ENCODE results near the gene SLC22A23.

Gene SLC22A23

GRCh38 chr6:3233904-3234303, 222.9 kb downstream of the SLC22A23 start:
- DNase-seq, result no peak

GRCh38 chr6:3233321-3233720, 223.5 kb downstream of the SLC22A23 start:
- no peak for DNase-seq

- no peak for DNase-seq
Measured at GRCh38 chr6:3232017-3232945, 224.6 kb downstream of the SLC22A23 start.

- DNase-seq, result no peak
Measured at GRCh38 chr6:3231247-3232016, 225.4 kb downstream of the SLC22A23 start.

- DNase-seq, result no peak
Measured at GRCh38 chr6:3230900-3231246, 226.0 kb downstream of the SLC22A23 start.

GRCh38 chr6:3230256-3230882, 226.5 kb downstream of the SLC22A23 start:
- no peak for DNase-seq

GRCh38 chr6:3229566-3230178, 227.2 kb downstream of the SLC22A23 start:
- DNase-seq, result peak; percentile 45

- DNase-seq, result peak; percentile 46
Measured at GRCh38 chr6:3228771-3229565, 227.9 kb downstream of the SLC22A23 start.

- no peak for DNase-seq
Measured at GRCh38 chr6:3228046-3228671, 228.7 kb downstream of the SLC22A23 start.

GRCh38 chr6:3227363-3228045, 229.3 kb downstream of the SLC22A23 start, which contains the start of gene TUBB2B:
Gene TUBB2B (minus strand): TSS chr6:3227653. CDS start chr6:3227543, 110 bp downstream.
- DNase-seq, result no peak

- peak; percentile 74 for DNase-seq
Measured at GRCh38 chr6:3226481-3227362, 230.1 kb downstream of the SLC22A23 start.

GRCh38 chr6:3226042-3226441, 230.8 kb downstream of the SLC22A23 start:
- DNase-seq, result no peak

- DNase-seq, result no peak
Measured at GRCh38 chr6:3222506-3223038, 234.3 kb downstream of the SLC22A23 start.

- DNase-seq, result no peak
Measured at GRCh38 chr6:3221578-3221977, 235.3 kb downstream of the SLC22A23 start.

- DNase-seq, result no peak
Measured at GRCh38 chr6:3220366-3220765, 236.5 kb downstream of the SLC22A23 start.
